ENCODE measurements around the gene PLAC8. TPM values are rescaled to one million over a fixed set of nuclear protein-coding genes. Genes with fewer than 3 reads are reported as not detected.

The PLAC8 gene
- total and polyA plus RNA-seq, 2 of the 8 experiments (the other 6 are each of a cell fraction or from before 2014, with no cell fraction given), result 0.98 to 1.1 TPM

DNA sequence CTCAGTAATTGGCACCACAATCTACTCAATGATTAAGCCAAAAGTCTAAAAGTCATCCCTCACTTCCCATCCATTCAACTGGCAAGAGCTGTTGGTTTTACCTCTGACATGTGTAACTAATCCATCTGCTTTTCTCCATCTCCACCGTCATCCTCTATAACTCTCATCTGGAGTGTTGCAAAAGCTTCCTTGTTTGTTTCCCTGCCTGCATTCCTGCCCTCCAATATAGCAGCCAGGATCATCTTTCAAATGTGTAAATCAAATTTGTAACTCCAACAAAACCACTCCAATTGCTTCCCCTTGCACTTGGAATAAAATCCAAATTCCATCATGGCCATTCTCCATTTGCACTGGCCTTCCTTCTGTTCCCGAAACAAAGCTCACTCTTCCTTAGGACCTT lies 4.3 kb upstream of the PLAC8 start (continued):
- TF ChIP-seq, protein P1, sequence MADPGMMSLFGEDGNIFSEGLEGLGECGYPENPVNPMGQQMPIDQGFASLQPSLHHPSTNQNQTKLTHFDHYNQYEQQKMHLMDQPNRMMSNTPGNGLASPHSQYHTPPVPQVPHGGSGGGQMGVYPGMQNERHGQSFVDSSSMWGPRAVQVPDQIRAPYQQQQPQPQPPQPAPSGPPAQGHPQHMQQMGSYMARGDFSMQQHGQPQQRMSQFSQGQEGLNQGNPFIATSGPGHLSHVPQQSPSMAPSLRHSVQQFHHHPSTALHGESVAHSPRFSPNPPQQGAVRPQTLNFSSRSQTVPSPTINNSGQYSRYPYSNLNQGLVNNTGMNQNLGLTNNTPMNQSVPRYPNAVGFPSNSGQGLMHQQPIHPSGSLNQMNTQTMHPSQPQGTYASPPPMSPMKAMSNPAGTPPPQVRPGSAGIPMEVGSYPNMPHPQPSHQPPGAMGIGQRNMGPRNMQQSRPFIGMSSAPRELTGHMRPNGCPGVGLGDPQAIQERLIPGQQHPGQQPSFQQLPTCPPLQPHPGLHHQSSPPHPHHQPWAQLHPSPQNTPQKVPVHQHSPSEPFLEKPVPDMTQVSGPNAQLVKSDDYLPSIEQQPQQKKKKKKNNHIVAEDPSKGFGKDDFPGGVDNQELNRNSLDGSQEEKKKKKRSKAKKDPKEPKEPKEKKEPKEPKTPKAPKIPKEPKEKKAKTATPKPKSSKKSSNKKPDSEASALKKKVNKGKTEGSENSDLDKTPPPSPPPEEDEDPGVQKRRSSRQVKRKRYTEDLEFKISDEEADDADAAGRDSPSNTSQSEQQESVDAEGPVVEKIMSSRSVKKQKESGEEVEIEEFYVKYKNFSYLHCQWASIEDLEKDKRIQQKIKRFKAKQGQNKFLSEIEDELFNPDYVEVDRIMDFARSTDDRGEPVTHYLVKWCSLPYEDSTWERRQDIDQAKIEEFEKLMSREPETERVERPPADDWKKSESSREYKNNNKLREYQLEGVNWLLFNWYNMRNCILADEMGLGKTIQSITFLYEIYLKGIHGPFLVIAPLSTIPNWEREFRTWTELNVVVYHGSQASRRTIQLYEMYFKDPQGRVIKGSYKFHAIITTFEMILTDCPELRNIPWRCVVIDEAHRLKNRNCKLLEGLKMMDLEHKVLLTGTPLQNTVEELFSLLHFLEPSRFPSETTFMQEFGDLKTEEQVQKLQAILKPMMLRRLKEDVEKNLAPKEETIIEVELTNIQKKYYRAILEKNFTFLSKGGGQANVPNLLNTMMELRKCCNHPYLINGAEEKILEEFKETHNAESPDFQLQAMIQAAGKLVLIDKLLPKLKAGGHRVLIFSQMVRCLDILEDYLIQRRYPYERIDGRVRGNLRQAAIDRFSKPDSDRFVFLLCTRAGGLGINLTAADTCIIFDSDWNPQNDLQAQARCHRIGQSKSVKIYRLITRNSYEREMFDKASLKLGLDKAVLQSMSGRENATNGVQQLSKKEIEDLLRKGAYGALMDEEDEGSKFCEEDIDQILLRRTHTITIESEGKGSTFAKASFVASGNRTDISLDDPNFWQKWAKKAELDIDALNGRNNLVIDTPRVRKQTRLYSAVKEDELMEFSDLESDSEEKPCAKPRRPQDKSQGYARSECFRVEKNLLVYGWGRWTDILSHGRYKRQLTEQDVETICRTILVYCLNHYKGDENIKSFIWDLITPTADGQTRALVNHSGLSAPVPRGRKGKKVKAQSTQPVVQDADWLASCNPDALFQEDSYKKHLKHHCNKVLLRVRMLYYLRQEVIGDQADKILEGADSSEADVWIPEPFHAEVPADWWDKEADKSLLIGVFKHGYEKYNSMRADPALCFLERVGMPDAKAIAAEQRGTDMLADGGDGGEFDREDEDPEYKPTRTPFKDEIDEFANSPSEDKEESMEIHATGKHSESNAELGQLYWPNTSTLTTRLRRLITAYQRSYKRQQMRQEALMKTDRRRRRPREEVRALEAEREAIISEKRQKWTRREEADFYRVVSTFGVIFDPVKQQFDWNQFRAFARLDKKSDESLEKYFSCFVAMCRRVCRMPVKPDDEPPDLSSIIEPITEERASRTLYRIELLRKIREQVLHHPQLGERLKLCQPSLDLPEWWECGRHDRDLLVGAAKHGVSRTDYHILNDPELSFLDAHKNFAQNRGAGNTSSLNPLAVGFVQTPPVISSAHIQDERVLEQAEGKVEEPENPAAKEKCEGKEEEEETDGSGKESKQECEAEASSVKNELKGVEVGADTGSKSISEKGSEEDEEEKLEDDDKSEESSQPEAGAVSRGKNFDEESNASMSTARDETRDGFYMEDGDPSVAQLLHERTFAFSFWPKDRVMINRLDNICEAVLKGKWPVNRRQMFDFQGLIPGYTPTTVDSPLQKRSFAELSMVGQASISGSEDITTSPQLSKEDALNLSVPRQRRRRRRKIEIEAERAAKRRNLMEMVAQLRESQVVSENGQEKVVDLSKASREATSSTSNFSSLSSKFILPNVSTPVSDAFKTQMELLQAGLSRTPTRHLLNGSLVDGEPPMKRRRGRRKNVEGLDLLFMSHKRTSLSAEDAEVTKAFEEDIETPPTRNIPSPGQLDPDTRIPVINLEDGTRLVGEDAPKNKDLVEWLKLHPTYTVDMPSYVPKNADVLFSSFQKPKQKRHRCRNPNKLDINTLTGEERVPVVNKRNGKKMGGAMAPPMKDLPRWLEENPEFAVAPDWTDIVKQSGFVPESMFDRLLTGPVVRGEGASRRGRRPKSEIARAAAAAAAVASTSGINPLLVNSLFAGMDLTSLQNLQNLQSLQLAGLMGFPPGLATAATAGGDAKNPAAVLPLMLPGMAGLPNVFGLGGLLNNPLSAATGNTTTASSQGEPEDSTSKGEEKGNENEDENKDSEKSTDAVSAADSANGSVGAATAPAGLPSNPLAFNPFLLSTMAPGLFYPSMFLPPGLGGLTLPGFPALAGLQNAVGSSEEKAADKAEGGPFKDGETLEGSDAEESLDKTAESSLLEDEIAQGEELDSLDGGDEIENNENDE (IDR thresholded peaks at IDR 0.05; ENCODE audit: insufficient replicate concordance, low read length), result no peak
- TF ChIP-seq YY1 (IDR thresholded peaks at IDR 0.05; ENCODE audit: low read depth, low read length), result no peak
- no peak for TF ChIP-seq PHF8 (conservative IDR thresholded peaks at IDR 0.05; ENCODE audit: low read depth, low read length)
- no peak for TF ChIP-seq BACH1 (IDR thresholded peaks at IDR 0.05; ENCODE audit: low read length)
- TF ChIP-seq RAD21 (IDR thresholded peaks at IDR 0.05 in 1 of 2, conservative IDR thresholded peaks at IDR 0.05 in 1 of 2; ENCODE audit: low read depth in 2 of 2, low read length in 2 of 2), result no peak
- no peak for TF ChIP-seq HDAC2 (IDR thresholded peaks at IDR 0.05; ENCODE audit: borderline replicate concordance in 1 of 2, low read depth in 2 of 2, low read length in 2 of 2)
- no peak for TF ChIP-seq RXRA (IDR thresholded peaks at IDR 0.05; ENCODE audit: insufficient read depth, low read depth, low read length)
- no peak for TF ChIP-seq GABPA (IDR thresholded peaks at IDR 0.05; ENCODE audit: borderline replicate concordance, insufficient read depth, low read length)
- TF ChIP-seq, protein P2, sequence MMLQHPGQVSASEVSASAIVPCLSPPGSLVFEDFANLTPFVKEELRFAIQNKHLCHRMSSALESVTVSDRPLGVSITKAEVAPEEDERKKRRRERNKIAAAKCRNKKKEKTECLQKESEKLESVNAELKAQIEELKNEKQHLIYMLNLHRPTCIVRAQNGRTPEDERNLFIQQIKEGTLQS (IDR thresholded peaks at IDR 0.05; ENCODE audit: insufficient read depth, low read depth, low read length), result no peak
- TF ChIP-seq CTBP2 (IDR thresholded peaks at IDR 0.05; ENCODE audit: borderline replicate concordance, insufficient read depth, insufficient read length, low read length), result no peak
